Stimulated activated naive B cell treated with anti-CD40 and anti-IgM and Interleukin-4, amounts not matched to agents 10 μg/mL and 1 μg/mL and 100 μg/mL, for 72 hours (primary cell): Measurements from ENCODE around the gene HPN.
A peak's percentile ranks its signal among the peaks of the same experiment; 100 is the strongest.
"Not testable (repeated sequence)": the region's sequence is repeated elsewhere in the genome, so short reads cannot be mapped to it uniquely, and the experiment has no call there.

Experiments used
- ATAC-seq, 2 donors: fragments of 150-1000 bp; cut with Tn5 transposase; replicated peaks; 2 replicates each; pipeline ENCODE4 v1.10.0; 2021; ENCODE audit warnings: moderate library complexity in 1 of 2
- DNase-seq: peaks from one replicate; pipeline ENCODE4 v3.0.0; 2021
- H3K27ac Mint-ChIP-seq: one replicate; pipeline ENCODE4 v1.8.0; 2022; ENCODE audit warnings: mild to moderate bottlenecking, mixed read lengths
- H3K27me3 Mint-ChIP-seq, 2 donors: one replicate each; pipeline ENCODE4 v1.8.0; 2022; ENCODE audit warnings: mixed read lengths in 2 of 2
- H3K36me3 Mint-ChIP-seq, 2 donors: one replicate each; pipeline ENCODE4 v1.8.0; 2022; ENCODE audit warnings: mixed read lengths in 2 of 2, mild to moderate bottlenecking in 1 of 2
- H3K4me1 Mint-ChIP-seq, 2 donors: one replicate each; pipeline ENCODE4 v1.8.0; 2022; ENCODE audit warnings: mixed read lengths in 2 of 2, mild to moderate bottlenecking in 1 of 2
- H3K4me3 Mint-ChIP-seq, 2 donors: one replicate each; pipeline ENCODE4 v1.8.0; 2022; ENCODE audit warnings: mild to moderate bottlenecking in 2 of 2, mixed read lengths in 2 of 2, moderate library complexity in 1 of 2
- H3K9me3 Mint-ChIP-seq, 2 donors: one replicate each; pipeline ENCODE4 v1.8.0; 2022; ENCODE audit warnings: mixed read lengths in 2 of 2, mild to moderate bottlenecking in 1 of 2

HPN gene

DNA sequence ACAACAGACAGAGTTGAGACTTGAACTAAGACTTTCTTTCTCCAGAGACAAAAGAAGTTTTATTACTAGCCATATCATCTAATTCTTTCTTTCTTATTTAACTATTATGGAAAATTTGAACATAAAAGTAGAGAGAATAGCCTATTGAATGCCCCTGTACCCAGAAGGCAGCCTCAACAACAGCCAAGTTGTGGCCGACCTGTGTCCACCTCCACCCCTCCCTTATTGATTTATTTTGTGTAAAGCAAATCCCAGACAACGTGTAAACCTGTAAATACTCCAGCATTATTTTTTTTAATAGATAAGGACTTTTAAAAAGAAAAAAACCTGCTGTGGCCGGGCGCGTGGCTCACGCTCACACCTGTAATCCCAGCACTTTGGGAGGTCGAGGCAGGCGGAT, 48.0 kb downstream of the HPN start:
- peaks cover 33 to 53% of the 10 kb centered on the region in 2 donors for H3K4me1 Mint-ChIP-seq
- no peaks in the 10 kb centered on the region for H3K9me3 Mint-ChIP-seq
- no peak for DNase-seq

DNA sequence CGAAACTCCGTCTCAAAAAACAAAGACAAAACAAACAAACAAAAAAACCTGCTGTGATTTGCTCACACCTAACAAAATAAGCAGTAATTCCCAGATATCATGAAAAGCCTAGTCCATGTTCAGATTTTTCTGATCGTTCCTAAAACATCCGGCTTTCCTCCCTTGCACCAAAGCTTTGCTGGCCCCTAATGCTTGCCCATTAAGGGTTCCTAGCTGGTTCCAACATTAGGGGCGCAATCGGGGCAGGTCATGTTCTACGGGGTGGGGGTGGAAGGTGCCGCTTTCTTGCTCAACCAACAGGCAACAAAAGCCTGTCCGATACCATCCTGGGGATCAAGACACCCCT, 48.6 kb downstream of the HPN start:
- peak; percentile 23 to 30 for ATAC-seq
- no peaks in the 10 kb centered on the region for H3K27me3 Mint-ChIP-seq
- no peak overlapping the region for H3K27ac Mint-ChIP-seq
- no peak for DNase-seq
- H3K9me3 Mint-ChIP-seq, result no peaks in the 10 kb centered on the region
- peak overlapping the region in 1 of 2 donors; percentile 46 for H3K4me3 Mint-ChIP-seq
- no peaks in the 10 kb centered on the region for H3K36me3 Mint-ChIP-seq
- H3K4me1 Mint-ChIP-seq, result peaks cover 29 to 47% of the 10 kb centered on the region in 2 donors

More for the DNA sequence above, 48.0 kb downstream of the HPN start:
- H3K27me3 Mint-ChIP-seq, result no peaks in the 10 kb centered on the region
- no peak overlapping the region for H3K4me3 Mint-ChIP-seq
- ATAC-seq, result no peak
- H3K36me3 Mint-ChIP-seq, result no peaks in the 10 kb centered on the region
- H3K27ac Mint-ChIP-seq, result no peak overlapping the region

DNA sequence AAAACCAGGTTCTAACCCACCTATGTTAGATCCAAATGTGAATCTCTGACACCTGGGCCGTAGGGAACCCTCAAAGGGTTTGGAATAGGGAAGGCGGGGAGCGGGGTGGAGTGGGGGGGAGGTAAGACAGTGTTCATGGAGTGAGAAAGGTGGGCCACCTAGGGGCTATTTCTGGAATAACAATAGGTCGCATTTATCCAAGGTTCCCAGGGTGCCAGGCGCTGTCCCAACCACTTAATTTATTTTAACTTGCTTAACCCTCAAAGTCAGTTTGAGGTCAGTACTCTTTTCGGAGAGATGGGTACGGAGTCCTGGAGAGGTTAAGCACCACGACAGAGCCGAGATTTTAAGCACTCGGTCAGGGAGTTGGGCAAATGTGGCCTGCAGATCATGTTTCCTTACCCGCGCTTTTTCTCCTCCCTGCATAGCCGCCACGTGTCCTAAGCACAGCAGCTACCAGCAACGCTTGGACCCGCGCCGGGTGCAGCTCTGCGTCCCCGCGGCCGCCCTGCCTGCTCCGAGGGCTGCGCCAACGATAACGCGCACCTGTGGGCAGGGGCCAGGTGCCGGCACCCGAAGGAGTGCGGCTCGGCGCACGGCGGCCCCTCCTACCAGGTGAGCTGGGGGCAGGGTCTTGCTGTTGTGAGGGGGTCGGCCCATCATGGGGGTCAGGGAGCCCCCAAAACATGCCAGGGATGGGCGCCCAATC, 49.1 kb downstream of the HPN start:
- Mint-ChIP-seq H3K4me3 (peak overlapping the region; percentile 32 to 46), H3K27ac (no peak overlapping the region), H3K36me3 (no peaks in the 10 kb centered on the region), H3K27me3 (no peaks in the 10 kb centered on the region), H3K4me1 (peaks cover 26 to 42% of the 10 kb centered on the region in 2 donors), H3K9me3 (no peaks in the 10 kb centered on the region)
- ATAC-seq (peak; percentile 74 to 78), DNase-seq (no peak)

DNA sequence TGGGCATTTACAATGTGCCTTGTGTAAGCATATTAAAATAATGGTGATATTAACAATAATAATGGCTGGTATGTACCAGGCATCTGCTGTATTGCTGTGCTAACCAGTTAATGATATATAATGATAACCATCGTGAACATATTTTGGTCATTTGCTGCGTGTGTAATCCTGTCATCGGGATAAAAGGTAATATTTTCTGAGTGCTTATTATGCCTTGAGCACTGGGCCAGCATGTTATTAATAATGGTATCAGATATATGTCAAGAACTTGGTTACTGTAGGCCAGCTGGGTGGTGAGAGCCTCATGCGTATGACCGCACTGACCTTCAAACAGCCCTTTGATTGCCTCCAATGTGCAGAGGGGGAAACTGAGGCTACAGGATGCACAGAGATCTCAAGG, 51.9 kb downstream of the HPN start:
- no peak overlapping the region for H3K27ac Mint-ChIP-seq
- no peak overlapping the region for H3K4me3 Mint-ChIP-seq

DNA sequence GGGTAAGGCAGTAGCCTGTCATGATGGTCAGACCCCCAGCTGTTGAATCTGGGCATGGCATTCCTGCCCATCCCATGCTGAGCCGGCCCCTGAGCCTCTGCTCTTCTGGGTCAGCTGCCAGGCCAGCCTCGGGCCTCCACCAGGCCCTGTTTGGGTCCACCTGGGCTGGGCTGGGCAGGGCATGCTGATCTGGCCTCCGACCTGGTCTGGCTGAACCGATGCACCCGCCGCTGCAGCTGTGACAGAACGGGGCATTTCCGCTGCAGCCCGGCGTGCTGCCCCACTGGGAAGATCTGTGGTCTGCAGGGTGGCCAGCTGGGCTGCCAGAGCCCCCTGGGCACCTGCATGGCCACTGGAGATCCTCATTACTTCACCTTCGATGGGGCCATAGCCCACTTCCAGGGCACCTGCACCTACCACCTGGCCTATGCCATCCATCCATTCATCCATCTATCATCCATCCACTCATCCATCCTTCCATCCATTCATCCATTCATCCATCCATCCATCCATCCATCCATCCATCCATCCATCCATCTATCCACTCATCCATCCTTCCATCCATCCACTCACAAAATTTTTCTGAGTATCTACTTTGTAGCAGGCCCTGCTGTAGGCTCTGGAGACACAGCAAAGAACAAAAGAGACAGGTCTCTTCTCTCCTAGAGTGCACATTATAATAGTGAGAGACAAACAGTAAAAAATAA, 52.6 kb downstream of the HPN start:
- ATAC-seq (no peak), DNase-seq (no peak)
- H3K4me1 Mint-ChIP-seq, result peaks cover 5 to 8% of the 10 kb centered on the region in 2 donors

More for the DNA sequence above, 51.9 kb downstream of the HPN start:
- peaks cover 10 to 14% of the 10 kb centered on the region in 2 donors for H3K4me1 Mint-ChIP-seq
- H3K36me3 Mint-ChIP-seq, result no peaks in the 10 kb centered on the region
- ATAC-seq (no peak), DNase-seq (no peak)
- no peaks in the 10 kb centered on the region for H3K27me3 Mint-ChIP-seq
- no peaks in the 10 kb centered on the region for H3K9me3 Mint-ChIP-seq

DNA sequence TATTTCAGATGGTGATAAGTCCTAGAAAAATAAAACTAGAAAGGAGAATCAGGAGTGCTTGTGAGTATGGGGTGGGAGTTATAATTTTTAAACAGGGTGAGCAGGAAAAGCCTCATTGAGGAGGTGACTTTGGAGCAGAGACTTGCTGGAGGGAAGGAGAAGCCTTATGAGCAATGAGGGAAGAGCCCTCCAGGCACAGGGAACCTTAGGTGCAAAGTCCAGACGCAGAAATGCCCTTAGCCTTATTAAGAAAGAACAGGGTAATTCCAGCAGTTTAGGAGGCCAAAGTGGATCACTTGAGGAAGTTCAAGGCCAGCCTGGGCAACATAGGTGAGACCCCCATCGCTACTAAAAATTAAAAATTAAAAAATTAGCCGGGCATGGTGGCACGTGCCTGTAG, 53.1 kb downstream of the HPN start:
- ATAC-seq, result no peak
- H3K4me1 Mint-ChIP-seq, result peaks cover 3 to 6% of the 10 kb centered on the region in 2 donors
- no peaks in the 10 kb centered on the region for H3K9me3 Mint-ChIP-seq
- no peak overlapping the region for H3K27ac Mint-ChIP-seq
- H3K36me3 Mint-ChIP-seq, result no peaks in the 10 kb centered on the region
- DNase-seq, result no peak
- H3K27me3 Mint-ChIP-seq, result no peaks in the 10 kb centered on the region
- no peak overlapping the region for H3K4me3 Mint-ChIP-seq

More for the DNA sequence above, 52.6 kb downstream of the HPN start:
- H3K9me3 Mint-ChIP-seq, result no peaks in the 10 kb centered on the region
- no peak overlapping the region for H3K27ac Mint-ChIP-seq
- H3K4me3 Mint-ChIP-seq, result no peak overlapping the region
- H3K36me3 Mint-ChIP-seq, result no peaks in the 10 kb centered on the region
- no peaks in the 10 kb centered on the region for H3K27me3 Mint-ChIP-seq

DNA sequence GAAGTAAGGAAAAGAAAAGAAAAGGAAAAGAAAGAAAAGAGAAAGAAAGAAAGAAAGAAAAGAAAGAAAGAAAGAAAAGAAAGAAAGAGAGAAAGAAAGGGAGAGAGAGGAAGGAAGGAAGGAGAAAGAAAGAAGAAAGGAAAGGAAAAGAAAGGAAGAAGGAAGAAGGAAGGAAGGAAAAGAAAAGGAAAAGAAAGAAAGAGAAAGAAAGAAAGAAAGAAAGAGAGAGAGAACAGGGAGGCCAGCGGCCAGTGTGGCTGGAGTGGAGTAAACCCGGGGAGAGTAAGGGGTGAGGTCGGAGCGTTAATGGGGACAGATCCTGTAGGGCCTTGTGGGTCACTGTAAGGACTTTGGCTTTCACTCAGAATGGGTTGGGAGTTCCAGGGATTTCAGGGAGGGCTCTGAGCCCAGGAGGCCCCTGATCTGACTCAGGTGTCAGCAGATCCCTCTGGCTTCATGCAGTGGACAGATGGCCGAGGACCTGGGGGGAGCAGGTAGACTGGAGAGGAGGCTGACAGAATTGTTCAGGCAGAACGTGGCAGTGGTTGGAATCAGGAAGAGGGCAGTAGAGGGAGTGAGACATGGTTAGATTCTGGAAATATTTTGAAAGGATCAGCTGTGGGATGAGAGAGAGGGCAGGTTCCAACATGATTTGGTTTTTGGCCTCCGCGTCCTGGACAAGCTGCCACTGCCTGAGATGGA, 54.3 kb downstream of the HPN start:
- no peak for ATAC-seq
- H3K27ac Mint-ChIP-seq, result no peak overlapping the region
- H3K4me3 Mint-ChIP-seq, result no peak overlapping the region
- no peaks in the 10 kb centered on the region for H3K9me3 Mint-ChIP-seq
- no peaks in the 10 kb centered on the region for H3K36me3 Mint-ChIP-seq
- no peaks in the 10 kb centered on the region for H3K4me1 Mint-ChIP-seq
- H3K27me3 Mint-ChIP-seq, result no peaks in the 10 kb centered on the region
- no peak for DNase-seq

DNA sequence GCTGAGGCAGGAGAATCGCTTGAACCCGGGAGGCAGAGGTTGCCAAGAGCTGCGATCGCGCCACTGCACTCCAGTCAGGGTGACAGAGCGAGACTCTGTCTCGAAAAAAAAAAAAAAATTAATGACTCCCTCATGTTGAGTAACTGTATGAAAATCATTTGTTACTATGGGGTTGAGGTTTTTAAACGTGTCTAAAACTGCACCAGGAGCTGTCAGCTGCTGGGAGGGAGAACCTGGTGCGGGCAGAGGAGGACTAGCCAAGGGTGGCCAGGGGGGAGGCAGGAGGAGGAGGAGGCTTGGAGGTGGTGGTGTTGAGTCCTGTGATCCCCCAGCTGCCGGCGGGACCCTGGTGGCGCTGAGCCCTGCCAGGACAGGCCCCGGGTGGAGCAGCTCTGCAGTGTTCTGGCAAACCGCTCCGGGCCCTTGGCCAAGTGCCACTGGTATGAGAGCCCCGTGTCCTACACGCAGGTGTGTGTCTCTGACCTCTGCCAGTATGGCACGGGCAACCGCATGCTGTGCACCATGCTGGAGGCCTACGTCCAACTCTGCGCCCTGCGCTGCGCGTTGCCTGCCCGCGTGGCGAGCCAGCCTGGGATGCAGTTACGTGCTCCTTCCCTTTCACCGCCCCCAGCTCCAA, 57.0 kb downstream of the HPN start:
- DNase-seq, result no peak
- no peaks in the 10 kb centered on the region for H3K27me3 Mint-ChIP-seq
- no peaks in the 10 kb centered on the region for H3K9me3 Mint-ChIP-seq
- no peaks in the 10 kb centered on the region for H3K4me1 Mint-ChIP-seq
- peaks cover 0 to 1% of the 10 kb centered on the region in 2 donors for H3K36me3 Mint-ChIP-seq
- H3K4me3 Mint-ChIP-seq, result no peak overlapping the region
- H3K27ac Mint-ChIP-seq, result no peak overlapping the region
- ATAC-seq, result no peak

DNA sequence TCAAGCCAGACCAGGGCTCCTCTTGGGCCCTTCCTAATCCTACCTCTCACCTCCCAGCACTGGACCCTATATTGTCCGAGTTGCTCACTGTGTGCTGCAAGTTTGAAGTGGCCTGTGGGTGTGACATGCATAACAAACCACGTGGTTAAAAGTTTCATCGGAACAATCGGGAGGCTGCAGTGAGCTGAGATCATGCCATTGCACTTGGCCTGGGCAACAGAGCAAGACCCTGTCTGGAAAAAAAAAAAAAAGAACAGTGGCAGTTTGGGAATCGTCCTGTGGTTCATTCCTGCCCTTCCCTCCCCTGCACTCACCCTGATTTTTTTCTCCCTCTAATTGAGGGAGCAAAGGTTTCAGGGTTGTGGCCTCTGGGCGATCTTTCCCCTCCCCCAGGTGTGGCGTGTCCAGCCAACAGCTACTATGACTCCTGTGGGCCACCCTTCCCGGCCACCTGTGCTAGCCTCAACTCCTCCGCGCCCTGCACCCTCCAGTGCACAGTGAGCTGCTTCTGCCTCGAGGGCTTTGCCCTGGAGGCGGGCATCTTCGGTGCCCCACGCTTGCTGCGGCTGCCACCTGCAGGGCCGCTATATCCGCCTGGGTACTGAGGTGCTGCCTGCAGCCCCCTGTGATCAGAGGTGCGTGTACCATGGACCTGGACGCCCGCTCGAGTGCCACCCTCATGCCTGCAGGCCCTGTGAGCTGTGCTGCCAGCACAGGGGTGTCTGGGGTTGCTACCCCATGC, 57.8 kb downstream of the HPN start:
- peaks cover 0 to 1% of the 10 kb centered on the region in 2 donors for H3K36me3 Mint-ChIP-seq

DNA sequence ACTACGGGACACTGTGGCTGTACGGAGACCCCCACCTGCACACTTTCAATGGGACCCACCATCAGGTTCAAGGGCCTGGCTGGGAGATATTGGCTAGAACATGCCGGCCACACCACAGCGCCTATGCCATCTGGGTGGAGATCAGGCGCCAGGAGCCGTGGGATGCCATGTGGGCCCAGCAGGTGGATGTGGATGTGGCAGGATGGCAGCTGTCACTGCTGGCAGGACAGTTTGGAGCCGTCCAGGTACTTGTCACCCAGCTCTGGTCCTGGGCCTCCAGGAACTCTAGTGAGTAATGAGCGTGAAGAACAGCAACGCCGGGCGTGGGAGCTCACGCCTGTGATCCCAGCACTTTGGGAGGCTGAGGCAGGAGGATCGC, 58.4 kb downstream of the HPN start:
- Mint-ChIP-seq H3K27ac (no peak overlapping the region), H3K27me3 (no peaks in the 10 kb centered on the region), H3K9me3 (no peaks in the 10 kb centered on the region), H3K4me3 (no peak overlapping the region), H3K4me1 (no peaks in the 10 kb centered on the region), H3K36me3 (peaks cover 0 to 1% of the 10 kb centered on the region in 2 donors)
- DNase-seq (no peak), ATAC-seq (no peak)

More for the DNA sequence above, 57.8 kb downstream of the HPN start:
- Mint-ChIP-seq H3K27me3 (no peaks in the 10 kb centered on the region), H3K4me3 (no peak overlapping the region), H3K9me3 (no peaks in the 10 kb centered on the region), H3K4me1 (no peaks in the 10 kb centered on the region), H3K27ac (no peak overlapping the region)
- DNase-seq, result no peak
- no peak for ATAC-seq

DNA sequence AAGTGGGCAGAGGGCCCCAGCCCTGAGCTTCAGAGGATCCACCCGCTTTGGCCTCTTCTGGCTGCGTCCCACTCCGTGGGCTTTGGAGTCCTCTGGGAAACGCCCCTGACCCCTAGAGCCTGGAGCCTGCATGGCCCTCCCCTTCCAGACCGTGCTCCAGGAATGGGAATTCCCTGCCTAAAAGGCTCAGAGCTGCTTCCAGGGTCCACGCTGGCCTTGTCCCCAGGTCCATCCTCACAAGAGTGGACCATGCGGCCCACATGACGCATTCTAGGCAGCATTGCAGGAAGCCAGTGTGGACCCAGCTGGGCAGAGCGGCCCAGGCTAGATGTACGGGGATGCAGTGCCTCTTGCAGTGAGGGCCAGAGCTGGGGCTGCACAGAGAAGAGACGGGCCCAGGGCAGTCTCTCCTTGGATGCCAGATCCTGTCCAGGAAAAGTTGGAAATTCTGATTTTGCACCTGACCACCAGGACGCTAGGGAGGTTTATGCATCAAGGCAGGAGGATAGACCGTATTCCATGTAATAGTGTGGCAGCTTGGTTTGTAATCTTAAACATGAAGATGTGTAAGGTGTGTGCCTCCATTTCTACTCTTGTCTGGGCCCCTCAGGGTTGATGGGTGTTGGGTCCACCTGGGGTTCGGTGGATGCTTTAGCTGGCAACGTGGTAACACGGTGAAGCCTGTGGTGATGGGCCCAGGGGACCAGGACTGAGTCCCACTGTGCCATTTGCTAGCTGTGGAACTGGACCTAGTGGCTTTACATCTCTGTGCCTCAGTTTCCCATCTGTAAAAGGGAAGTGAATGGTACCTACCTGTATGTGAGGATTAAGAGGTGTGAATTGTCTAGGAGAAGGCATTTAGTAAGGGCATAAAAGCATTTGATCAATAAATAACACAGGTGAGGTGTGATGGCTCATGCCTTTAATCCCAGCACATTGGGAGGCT, 59.3 kb downstream of the HPN start:
- DNase-seq (no peak), ATAC-seq (no peak)
- peaks cover 0 to 1% of the 10 kb centered on the region in 2 donors for H3K36me3 Mint-ChIP-seq
- no peak overlapping the region for H3K4me3 Mint-ChIP-seq
- H3K27ac Mint-ChIP-seq, result no peak overlapping the region
- no peaks in the 10 kb centered on the region for H3K9me3 Mint-ChIP-seq
- no peaks in the 10 kb centered on the region for H3K27me3 Mint-ChIP-seq
- H3K4me1 Mint-ChIP-seq, result no peaks in the 10 kb centered on the region

DNA sequence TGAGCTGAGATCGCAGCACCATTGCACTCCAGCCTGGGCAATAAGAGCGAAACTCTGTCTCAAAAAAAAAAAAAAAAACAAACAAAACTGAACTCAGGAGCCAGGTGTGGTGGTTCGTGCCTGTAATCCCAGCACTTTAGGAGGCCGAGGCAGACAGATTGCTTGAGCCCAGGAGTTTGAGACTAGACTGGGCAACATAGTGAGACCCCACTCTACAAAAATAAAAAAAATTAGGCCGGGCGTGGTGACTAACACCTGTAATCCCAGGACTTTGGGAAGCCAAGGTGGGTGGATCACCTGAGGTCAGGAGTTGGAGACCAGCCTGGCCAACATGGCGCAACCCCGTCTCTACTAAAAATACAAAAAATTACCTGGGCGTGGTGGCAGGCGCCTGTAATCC, 60.4 kb downstream of the HPN start:
- ATAC-seq, H3K4me1 Mint-ChIP-seq: not testable (repeated sequence)

DNA sequence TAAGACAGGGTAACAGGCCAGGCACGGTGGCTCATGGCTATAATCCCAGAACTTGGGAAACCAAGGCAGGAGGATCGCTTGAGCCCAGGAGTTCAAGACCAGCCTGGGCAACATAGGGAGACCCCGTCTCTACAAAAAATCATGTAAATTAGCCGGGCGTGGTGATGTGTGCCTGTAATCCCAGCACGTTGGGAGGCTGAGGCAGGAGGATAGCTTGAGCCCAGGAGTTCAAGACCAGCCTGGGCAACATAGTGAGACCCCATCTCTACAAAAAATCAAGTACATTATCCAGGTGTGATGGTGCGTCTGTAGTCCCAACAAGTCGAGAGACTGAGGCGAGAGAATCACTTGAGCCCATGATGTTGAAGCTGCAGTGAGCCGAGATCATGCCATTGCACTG, 62.1 kb downstream of the HPN start:
- not testable (repeated sequence) for H3K27ac Mint-ChIP-seq, H3K4me3 Mint-ChIP-seq, H3K9me3 Mint-ChIP-seq, H3K36me3 Mint-ChIP-seq, H3K27me3 Mint-ChIP-seq, ATAC-seq, H3K4me1 Mint-ChIP-seq, DNase-seq

More for the DNA sequence above, 60.4 kb downstream of the HPN start:
- H3K4me3 Mint-ChIP-seq, H3K9me3 Mint-ChIP-seq, H3K27me3 Mint-ChIP-seq, H3K36me3 Mint-ChIP-seq, DNase-seq, H3K27ac Mint-ChIP-seq: not testable (repeated sequence)
